GM21360 (cell line): ENCODE measurements around the gene LAMA3.

Source experiments
- ATAC-seq: cut with Tn5 transposase; IDR thresholded peaks from one replicate; pipeline ENCODE4 v1.9.1; 2021; ENCODE audit warnings: mild to moderate bottlenecking, moderate library complexity; ENCODE audit not compliant: unreplicated experiment

Gene LAMA3

DNA sequence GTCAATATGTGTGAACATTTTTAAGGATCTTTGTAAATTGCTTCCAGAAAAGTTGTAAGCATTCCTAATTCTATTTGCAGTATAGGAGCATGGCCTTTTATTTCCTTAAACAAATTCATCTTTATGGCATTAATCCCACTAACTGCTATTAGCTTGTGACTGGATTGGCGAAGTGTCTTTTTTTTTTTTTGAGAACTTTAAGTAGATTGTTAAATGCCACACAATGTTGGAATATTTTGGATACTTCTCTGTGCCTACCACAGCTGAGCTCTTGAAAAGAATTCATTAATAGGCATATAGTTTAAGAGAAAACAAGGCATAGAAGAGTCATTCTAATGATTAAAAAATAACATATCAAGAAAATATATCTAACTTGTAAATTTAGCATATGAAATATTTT lies 129.7 kb downstream of the LAMA3 start:
- ATAC-seq: no peak

DNA sequence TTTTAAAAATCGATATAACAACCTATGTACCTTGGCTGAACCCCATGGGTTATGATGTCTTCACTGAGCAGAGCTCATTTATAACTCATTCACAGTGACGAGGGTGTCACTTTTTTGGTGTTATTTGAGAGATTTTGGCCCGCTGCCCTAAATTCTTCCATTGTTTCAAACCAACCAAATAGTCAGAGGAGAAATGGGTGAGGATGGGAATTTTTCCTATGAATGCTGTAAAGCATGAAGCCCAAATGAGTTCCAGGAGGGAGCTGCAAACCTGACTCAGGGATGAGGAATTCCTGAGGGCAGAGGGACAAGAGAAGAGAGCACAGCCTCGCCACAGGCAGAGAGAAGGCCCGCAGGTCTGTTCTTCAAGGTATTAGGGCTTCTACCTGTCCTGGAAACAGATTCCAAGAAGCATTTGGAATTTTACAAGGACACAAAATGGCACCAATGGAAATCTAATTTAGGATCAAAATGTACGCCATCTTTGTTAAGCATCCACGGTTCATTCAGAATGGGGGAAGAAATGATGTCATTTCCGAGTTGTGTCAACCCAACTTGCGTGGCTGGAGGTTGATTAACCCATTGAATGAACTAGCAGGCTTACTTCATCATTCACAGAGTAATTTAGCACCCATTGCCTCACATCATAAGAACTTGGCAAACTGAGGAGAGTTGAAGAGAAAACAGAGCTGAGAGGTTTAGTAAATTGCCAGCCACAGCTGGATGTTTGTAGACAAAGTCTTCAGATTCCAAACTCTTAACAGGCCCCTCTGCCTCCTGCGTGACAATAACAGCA lies 133.5 kb downstream of the LAMA3 start:
- no peak for ATAC-seq

DNA sequence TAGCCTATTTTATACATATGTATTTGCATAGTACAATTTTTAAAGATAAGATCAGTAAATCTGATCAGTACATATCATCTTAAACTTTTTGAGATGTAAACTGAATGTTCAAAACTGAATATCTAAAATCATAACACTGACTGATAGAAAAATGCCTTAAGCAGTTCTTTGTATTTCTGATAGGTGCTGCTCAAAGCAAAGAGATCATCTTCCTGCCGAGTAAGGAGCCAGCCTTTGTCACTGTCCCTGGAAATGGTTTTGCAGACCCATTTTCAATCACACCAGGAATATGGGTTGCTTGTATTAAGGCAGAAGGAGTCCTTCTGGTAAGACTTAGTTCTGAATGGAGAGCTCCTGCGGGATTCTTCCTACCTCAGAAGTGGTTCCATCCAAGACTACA lies 135.0 kb downstream of the LAMA3 start:
- no peak for ATAC-seq

DNA sequence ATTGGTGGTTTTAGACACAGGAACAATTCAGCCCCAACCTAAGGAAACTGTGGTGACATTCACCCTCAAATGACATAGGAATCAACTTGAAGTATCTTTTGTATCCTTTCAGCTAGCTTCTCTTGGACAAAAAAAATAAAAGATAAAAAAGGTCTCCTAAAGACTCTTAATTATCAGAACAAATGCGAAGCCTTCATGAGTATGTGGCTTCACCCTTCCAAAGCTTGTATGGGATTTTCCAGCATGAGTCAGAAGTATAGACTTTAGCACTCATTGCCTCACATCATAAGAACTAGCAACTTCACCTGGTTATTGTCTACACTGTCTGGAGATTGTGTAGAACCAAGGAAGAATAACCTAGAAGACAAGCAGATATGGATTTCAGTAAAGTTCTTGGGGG lies 135.4 kb downstream of the LAMA3 start:
- no peak for ATAC-seq

DNA sequence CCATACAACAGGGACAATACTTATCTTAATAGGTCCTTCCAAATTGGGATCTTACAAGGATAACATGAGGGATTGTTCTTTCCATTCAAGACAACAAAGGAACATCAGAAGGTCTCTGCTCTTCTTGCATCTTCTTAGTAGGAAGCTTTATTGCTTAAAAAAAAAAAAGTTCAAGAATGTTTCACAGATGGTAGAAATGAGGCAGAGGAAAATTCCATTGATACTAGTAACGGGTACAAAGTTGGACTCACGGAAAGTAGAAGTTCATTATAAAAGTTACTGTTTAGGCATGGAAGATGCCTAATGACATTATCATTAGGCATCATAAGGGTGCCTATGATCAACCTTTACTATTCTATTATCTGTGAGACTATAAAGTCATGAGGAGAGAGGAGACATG lies 136.2 kb downstream of the LAMA3 start:
- no peak for ATAC-seq

DNA sequence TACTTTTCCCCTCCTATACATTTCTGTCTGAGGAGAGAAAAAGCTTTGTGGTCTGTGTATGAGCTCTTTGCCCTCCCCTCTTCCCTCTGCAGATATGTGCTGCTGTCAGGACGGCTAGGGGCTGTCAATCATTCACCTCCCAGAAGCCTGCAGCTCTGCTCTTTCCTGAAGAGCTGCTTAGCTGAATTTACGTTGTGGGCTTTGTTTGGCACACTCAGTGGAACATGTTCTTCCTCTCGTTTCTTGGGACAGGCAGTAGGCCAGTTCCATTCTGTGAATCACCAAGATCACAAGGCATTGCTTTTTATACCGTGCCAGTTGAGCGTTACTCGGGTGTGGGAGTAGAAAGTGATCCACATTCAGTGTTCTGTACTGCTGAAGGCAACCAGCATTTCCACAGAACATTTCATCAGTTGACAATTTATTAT lies 136.7 kb downstream of the LAMA3 start:
- no peak for ATAC-seq

DNA sequence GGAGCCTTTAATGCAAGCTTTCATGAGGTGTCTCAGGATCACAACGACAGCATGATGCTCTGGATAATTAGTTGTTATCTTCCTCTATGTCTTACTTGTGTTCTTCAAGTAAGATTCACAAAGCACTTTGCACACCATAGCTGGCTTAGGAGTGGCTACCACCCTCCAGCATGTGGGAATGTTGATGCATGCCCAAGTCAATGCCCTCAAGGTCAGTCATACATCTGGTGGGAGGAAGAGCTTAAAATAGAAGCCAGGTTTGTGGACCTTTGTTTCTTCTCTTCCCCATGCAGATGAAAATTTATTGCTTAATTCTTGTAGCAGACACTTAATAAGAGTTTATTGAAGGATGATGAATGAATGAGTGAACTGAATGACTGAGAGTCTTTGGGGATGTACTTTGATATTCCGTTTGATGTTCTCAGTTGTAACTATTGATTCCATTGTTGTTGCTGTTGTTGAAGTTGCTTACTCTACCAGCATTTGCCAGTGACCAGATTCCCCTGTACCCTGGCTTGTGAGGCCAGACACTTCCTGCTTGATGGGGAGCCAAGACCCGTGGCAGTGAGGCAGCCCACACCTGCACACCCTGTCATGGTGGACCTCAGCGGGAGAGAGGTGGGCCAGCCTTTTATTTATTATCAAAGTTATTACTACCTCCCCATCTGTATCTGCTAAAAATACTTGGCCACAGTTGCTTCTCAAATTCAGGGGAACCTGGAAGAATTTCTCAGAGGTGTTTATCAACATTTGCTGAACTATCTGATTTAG lies 137.8 kb downstream of the LAMA3 start:
- no peak for ATAC-seq

DNA sequence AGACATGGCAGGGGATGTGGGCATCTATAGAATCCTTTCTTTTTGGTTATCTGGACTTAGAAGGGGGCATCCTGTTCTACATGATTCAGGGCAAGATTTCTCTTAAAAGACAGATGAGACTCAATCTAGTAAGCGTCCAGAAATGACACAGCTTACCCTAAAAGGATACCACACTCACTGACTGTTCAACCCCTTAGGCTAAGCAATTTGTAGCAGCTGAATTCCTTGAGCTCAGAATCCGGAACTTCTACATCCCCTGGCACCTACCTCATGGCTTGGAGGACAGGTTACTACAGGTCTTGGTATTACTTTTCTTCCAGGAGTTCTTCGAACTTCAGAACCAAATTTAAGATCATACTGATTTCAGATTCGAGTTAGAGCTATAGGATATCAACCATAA lies 138.4 kb downstream of the LAMA3 start:
- ATAC-seq: no peak

DNA sequence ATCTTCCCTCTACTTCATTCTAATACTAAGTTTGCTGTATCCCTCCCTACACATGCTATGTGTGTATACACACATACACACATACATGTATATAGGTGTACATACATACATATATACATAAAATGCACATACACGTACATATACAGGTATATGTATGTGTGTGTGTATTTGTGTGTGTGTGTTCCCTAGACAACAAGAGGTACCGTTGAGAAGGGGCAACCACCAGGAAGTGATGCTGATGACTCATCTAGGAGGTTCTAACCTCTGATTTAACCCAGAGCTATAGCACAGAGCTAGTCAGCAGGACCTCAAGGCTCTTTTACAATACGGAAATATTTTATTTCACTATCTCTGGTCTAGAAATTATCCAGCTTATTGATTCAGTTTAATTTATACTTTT lies 139.2 kb downstream of the LAMA3 start:
- peak; percentile 75 for ATAC-seq

DNA sequence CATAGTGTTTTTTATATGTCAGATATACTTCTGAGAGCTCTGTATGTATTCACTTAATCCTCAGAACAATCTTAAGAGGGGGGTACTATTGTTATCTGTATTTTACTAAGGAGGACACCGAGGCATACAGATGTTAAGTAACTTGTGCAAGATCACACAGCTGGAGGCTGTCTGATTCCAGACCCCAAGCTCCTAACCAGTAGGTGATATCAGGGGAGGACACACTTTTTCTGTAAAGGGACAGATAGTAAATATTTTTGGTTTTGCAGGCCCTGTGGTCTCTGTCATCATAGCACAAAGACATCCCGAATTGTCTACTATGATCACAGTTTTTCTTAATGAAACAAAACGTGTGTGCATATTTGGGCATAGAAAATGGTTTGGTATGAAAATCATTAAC lies 143.7 kb downstream of the LAMA3 start:
- ATAC-seq: no peak

DNA sequence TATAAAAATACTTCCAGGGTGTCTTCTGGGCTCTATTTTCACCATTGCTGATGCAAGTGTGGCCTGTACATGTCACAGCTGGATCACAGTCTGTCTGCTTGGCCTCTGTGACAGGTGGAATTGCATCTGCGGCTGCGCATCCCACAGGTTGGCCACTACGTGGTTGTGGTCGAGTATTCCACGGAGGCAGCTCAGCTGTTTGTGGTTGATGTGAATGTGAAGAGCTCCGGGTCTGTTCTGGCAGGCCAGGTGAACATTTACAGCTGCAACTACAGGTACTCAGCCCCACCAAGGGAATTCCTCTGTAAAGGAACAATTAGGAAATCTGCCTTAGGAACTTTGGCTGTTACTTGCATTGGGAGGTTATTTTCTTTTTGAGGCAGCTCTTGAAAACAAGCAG lies 144.5 kb downstream of the LAMA3 start:
- ATAC-seq: no peak

DNA sequence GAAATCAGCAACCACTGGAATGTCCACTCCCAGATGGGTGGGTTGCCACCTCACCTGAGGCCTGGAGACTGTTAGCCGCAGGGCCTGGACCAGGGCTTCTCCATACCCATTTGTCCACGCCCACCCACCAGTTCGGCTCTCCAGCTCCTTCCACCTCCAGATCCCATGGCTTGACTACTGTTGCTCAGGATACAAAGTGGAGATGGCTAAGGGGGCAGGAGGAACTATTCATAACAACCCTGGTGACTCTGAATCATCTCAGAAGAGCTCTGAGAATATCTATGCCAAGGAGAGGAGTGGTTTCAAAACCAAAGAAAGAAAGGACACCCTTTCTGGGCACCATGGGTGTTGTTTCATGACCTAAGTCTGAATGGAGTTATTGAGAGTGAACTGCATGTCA lies 145.8 kb downstream of the LAMA3 start:
- ATAC-seq: no peak

DNA sequence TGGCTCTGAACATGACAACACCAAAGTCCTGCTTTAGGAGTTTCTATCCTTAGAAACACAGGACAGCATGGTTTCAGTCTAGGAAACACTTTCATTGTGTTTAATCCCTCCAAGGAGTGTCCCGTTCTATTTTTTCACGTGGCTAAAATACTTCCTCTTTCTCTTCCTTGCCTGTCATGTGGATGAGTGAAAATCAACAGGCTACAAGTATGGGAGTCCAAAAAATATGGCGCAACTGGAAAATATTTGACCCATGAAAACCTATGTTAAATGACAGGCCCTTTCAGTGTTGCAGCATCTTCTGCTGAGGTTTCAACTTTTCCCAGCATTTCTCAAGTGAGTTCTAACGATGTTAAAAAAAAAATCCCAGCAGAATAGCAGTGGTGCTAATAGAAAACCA lies 146.3 kb downstream of the LAMA3 start:
- no peak for ATAC-seq

DNA sequence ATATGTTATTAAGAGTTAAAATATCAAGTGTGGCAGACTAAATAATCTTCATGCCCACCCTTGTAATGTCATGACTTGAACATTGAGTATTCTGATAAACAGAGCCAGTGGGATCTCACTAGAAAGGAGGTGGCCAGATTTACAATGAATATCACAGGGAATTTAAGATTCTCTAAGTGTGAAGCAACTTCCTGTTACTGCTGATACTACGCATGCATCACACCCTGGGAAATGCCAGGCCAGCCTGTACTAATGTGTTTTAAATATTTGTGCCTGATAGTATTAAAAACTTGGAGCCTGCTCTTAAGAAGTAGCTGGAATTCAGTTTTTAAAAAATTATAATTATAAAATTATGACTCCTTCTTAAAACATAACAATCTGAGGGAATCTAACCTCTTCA lies 148.3 kb downstream of the LAMA3 start:
- no peak for ATAC-seq

DNA sequence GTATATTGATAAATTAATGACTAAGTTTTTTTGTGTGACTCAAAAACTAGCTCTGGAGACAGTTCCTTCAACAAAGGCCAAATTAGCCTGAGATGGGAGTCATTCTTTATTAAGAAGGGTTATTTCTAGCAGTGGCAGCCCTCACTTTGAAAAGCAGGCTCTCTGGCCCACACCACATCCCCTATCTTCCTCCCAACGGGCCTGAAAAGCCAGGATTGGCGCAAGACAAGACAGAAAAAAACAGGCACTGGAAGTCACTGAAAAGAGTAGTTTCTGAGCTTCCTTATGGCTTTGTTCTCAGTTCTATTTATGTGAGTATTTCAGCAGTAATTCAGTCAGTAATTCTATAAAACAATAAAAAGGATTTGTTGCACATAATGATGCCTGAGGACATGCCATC lies 149.0 kb downstream of the LAMA3 start:
- no peak for ATAC-seq

DNA sequence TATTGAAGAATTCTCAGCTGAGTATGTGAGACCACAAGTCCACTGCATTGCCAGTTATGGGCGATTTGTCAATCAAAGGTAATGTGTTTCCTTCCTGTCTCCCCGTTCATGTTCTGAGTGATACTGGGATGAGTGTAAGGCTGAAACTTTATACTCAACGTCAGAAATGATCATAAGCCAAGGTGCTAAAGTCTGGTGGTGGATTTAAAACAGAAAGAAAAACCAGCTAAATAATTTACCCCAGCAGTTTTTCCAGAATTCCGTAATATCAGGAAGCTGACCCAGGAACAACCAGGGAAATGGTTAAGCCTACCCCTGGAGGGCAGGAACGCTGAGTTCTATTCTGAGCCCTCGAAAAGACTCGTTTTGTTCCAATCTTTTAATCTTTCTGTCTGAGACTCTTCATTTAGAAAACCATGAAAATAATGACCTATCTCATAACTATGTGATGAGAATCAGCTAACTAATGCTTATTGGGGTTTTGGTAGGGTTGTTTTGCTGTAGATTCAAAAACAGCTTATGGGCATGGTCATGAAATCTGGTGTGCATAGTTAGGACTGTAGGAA lies 149.6 kb downstream of the LAMA3 start:
- no peak for ATAC-seq

DNA sequence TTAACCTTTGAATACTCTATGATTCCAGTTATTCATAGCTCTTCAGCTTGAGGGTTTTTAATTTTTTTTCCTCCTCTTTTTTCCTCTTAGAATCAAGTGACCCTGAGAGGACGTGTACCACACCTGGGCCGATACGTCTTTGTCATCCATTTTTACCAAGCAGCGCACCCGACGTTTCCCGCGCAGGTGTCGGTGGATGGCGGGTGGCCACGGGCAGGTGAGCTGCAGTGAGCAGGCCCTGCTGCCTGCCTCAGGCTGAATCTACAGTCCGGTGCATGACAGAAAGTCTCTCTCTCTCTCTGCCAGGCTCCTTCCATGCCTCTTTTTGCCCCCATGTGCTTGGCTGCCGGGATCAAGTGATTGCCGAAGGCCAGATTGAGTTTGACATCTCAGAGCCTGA lies 153.1 kb downstream of the LAMA3 start:
- ATAC-seq: no peak

DNA sequence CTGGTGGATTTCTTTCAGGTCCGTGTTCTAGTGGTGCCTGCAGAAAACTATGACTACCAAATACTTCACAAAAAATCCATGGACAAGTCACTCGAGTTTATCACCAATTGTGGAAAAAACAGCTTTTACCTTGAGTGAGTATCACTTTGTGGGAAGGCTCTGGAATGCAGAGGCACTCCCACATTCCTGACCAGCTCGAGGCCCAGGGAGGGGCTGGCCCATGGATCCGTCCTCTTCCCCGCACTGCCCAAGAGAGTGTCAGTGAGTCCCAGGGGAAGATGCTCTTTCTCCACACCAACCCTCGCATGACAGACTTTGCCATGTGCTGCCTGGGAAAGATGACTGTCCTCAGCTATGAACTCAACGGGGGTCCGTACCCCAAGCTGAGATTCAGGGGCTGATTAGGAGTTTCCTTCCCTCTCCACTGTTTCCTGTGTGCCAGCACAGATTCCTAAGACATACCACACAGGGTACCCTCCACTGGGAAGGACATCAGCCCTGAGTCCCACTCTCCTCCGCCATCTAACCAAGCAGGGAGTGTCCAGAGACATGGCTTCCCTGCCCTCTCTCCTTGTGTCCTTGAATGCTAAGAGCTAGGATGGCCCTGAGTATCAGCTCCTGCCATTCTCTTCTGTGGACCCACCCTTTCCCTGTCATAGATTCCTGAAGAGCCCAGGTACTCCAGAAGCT lies 155.9 kb downstream of the LAMA3 start:
- ATAC-seq: no peak

DNA sequence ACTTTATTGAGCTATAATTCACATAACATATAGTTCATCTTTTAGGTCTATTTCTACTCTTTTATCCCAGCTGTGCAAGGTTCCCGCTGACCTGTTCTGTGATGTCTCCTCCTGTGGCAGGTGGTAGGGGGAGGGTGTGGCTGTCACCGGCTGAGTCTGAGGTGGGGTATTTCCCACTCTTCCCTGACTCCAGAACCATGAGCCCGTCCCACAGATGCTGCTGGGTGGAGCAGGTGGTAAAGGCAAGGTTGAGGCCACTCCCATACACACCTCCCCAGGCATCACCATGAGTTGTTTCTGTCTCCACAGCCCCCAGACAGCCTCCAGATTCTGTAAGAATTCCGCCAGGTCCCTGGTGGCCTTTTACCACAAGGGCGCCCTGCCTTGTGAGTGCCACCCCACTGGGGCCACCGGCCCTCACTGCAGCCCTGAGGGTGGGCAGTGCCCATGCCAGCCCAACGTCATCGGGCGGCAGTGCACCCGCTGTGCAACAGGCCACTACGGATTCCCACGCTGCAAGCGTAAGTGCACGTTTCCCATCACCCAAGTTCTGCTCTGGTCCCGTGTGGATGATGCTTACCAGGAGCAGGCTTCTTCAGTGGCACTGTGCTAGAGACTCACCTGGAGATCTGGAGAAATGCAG lies 156.9 kb downstream of the LAMA3 start:
- no peak for ATAC-seq

DNA sequence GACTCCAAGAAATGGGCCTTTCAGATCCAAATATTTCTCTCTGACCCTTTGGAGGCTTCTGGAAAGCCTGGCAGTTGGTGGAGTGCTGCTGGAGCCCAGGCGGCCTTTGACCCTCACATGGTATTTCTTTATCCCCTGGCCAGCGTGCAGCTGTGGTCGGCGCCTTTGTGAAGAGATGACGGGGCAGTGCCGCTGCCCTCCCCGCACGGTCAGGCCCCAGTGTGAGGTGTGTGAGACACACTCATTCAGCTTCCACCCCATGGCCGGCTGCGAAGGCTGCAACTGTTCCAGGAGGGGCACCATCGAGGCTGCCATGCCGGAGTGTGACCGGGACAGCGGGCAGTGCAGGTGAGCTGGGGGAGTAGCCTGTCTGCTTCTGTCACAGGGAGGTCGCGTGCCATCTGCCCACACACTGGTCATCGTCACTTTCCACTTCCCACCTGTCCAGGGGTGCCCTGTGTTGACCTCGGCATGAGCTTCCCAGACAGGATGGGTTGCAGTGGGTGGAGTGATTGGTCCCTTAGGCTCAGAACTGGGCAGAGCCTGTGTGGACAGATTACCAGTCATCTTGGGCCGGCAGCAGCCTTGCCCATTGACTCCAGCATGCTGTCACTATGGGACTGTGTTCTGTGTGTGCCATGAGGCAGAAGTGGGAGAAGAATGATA lies 158.2 kb downstream of the LAMA3 start:
- ATAC-seq: no peak

DNA sequence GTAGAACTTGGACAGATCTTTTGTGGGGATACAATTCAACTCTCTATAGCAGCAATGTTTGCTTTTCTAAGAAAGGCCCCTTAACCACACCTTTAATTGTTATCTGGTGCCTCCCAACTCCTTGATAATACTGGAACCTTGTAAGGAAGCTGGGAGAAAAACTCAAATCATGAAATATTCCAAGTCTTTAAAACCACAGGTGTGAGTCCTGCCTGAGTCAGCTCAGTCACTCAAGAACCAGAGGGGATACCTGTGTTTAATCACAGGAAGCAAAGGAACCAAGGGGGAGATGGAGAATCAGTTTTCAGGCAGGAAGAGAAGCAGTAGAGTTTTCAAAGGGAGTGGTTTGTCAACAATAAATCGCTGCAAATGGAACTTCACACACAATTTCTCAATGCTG lies 159.9 kb downstream of the LAMA3 start:
- no peak for ATAC-seq
